Fibroblast of villous mesenchyme (primary cell): ENCODE measurements around the gene LRPAP1. TPM values are rescaled to one million over a fixed set of nuclear protein-coding genes. Genes with fewer than 3 reads are reported as not detected.

Experiments
- DNase-seq: peaks from one replicate; pipeline ENCODE4 v3.0.0-alpha.2; 2010; ENCODE audit warnings: low read depth
- H3K4me3 ChIP-seq: 2 replicates; pipeline ENCODE4 v1.5.1; 2011; ENCODE audit warnings: low read depth, mild to moderate bottlenecking, low read length
- total RNA-seq: library from RNA; depleted of rRNA; stranded (reverse); fragments of >200 nt; gene quantifications from 2 replicates; pipeline ENCODE4 v1.2.3, GENCODE V29; 2012
- TF ChIP-seq, protein P1 (sequence below): IDR thresholded peaks from 2 replicates; pipeline ENCODE4 v1.5.1; 2012; ENCODE audit warnings: low read depth, mild to moderate bottlenecking, low read length; ENCODE audit not compliant: insufficient read depth

Gene LRPAP1
- total RNA-seq, 1 donor = 21.2 TPM

DNA sequence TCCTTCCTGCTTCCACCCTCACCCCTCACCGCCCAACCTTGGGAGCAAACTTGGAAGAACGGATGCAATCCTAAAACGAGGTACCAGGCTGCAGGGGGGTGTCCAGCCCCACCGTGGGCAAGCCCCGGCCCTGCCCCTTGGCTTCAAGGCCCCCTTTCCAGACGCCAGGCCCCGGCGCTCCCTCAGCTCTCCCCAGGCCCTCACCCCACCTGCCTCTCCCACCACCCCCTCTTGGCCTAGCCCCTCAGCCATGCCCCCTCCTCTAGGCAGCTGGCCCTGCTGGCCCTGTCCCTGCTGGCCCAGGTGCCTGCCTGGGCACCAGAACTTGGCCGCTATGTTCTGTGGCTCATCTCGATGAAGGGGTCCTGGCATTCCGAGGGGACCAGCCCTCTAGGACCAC is 33.8 kb downstream of the LRPAP1 start:
- H3K4me3 ChIP-seq = no peak overlapping the region
- TF ChIP-seq, protein P1, sequence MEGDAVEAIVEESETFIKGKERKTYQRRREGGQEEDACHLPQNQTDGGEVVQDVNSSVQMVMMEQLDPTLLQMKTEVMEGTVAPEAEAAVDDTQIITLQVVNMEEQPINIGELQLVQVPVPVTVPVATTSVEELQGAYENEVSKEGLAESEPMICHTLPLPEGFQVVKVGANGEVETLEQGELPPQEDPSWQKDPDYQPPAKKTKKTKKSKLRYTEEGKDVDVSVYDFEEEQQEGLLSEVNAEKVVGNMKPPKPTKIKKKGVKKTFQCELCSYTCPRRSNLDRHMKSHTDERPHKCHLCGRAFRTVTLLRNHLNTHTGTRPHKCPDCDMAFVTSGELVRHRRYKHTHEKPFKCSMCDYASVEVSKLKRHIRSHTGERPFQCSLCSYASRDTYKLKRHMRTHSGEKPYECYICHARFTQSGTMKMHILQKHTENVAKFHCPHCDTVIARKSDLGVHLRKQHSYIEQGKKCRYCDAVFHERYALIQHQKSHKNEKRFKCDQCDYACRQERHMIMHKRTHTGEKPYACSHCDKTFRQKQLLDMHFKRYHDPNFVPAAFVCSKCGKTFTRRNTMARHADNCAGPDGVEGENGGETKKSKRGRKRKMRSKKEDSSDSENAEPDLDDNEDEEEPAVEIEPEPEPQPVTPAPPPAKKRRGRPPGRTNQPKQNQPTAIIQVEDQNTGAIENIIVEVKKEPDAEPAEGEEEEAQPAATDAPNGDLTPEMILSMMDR = no peak
- no peak for DNase-seq

DNA sequence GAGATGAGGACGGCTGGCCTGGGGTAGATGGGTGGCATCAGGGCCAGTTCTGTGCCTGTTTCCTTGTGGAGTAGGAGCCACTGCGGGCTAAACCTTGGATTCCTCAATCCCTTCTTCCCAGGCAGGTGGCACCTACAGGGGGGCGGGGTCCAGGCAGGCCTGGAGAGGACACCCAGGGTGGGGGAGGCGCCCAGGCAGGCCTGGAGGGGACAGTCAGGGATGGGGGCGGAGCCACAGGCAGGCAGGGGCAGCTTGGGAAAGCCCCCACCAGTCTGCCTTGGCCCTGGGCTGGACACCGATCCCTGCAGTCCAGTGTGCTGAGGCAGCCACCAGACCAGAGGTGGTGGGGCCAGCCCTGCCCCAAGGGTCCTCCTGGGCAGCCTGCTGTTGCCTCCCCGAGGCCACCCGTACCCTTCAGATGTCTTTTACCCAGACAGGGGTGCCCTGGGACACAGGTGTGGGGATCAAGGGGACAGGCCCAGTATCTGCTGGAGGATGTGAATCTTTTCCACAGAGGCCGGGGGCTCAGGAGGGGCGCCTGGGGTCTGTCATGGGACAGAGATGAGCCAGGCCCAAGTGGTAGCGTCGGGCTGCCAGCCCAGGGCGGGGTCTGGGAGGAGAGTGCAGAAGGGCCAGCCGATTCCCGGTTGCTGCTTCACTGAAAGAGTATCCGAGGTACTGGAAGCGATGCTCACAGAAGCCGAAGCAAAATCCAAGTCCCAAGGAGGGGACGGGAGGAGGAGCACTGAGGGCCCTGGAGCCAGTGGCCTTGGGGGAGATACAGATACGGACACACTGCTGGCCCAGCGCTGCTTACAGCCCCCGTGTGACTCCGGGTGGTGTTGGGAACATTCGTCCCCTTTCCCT is 34.5 kb downstream of the LRPAP1 start:
- no peak overlapping the region for H3K4me3 ChIP-seq
- TF ChIP-seq, protein P1 = no peak
- no peak for DNase-seq

DNA sequence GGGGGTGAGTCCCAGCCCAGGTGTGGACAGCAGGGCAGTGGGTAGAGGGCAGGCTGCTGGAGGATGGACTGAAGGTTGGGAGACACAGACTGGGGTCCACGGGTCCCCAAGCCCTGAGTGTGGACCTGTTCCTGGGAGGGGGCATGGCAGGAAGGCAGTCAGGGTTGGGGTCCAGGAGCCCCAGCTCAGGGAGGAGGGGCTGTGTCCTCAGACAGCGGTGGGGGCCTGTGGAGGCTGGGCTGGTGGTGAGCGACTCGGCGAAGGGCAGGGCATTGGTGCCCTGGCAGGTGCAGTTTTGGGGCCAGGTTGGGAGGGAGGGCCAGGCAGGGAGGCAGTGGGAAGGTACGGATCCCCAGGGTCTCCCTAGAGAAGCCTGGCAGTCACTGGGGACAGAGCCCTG is 35.1 kb downstream of the LRPAP1 start:
- no peak overlapping the region for H3K4me3 ChIP-seq
- TF ChIP-seq, protein P1 = no peak
- DNase-seq = no peak

DNA sequence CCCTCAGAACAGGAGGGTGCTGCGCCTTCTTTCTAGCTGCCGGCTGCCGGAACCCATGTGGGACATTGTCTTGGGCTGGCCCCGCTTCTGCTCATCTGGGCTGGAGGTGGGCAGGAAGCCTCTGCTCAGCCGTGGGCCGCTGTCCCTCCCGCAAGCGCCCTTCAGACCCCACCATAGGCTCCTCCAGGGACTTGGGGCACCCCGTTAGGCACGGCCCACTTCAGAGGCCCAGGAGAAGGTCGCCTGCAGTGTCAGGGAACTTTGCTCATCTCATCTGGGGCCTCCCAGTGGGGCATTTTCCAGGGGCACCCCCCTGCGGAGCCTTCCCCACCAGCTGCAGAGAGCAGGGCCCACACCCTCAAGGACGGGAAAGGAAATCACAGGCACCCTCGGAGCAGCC is 36.2 kb downstream of the LRPAP1 start:
- TF ChIP-seq, protein P1 = no peak
- no peak for DNase-seq
- H3K4me3 ChIP-seq = no peak overlapping the region

DNA sequence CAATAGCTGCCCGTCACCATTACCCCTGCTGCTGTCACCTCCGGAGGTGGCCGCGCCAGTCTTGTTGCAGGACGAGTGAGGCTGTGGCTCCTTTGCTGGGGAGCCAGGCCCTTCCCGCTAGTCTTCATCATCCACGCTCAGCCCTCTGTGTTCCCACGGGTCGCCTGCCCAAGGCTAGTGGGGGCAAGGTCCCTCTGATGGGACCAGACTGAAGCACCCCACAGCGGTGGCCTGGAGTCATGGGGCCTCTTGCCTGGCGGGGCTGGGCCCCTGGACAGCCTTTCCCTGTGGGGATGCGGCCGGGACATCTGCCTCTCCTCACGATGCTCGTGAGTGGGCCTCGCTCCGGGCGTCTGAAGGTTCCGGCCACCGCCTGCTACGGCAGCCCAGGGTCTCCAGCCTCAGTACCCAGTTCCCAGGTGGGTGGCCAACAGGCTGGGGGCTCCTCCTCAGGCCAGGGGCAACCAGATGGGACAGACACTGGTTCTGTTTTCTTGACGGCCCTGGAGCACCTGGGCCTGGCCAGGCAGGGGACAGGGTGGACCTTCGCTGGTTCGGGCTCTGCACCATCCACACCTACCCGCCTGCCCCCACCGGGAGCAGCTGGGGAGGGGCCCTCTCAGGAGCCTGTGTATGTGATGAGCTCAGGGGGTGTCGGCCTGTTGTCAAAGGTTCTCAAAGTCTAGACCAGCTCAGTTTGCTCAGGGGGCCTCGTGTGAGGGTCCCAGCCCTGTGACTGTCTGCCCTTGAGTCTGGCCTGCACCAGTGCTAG is 36.8 kb downstream of the LRPAP1 start:
- H3K4me3 ChIP-seq = no peak overlapping the region
- TF ChIP-seq, protein P1 = no peak
- no peak for DNase-seq

DNA sequence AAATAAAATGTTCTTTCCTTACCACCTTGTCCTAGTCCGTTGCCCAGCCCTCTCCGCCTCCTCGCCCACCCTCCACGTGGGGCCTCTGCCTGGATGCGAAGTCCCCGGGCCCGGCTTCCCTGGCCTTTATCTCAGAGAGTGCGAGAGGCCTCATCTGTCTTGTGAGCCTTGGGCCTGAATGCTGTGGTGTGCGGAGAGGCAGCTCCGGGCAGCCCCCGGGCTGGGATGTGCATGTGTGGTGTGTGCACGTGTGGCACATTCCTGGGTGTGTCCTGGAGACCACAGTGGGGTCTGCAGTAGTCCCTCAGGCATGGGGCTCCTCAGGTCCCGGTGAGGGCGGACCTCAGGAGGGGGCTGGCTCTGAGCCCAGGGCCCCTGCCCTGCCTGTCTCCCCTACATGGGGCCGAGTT is 37.8 kb downstream of the LRPAP1 start:
- H3K4me3 ChIP-seq = no peak overlapping the region
- no peak for DNase-seq
- TF ChIP-seq, protein P1 = no peak
